Posterior cingulate gyrus (tissue), 11 donors: ENCODE measurements around the gene ZNF425.
"Not testable (repeated sequence)": the region's sequence is repeated elsewhere in the genome, so short reads cannot be mapped to it uniquely, and the experiment has no call there.

Experiments
- DNase-seq, 10 donors: peaks; one replicate each; pipeline versions ENCODE4 v3.0.0 to v3.0.0-alpha.2; 2020 to 2021; ENCODE audit warnings: mixed read lengths in 3 of 10
- intact Hi-C: fragments of 100-400 bp; cut with DNase I; formaldehyde crosslinking; loops from one replicate; pipeline ENCODE4 v1.15.1; 2023

The ZNF425 gene

DNA sequence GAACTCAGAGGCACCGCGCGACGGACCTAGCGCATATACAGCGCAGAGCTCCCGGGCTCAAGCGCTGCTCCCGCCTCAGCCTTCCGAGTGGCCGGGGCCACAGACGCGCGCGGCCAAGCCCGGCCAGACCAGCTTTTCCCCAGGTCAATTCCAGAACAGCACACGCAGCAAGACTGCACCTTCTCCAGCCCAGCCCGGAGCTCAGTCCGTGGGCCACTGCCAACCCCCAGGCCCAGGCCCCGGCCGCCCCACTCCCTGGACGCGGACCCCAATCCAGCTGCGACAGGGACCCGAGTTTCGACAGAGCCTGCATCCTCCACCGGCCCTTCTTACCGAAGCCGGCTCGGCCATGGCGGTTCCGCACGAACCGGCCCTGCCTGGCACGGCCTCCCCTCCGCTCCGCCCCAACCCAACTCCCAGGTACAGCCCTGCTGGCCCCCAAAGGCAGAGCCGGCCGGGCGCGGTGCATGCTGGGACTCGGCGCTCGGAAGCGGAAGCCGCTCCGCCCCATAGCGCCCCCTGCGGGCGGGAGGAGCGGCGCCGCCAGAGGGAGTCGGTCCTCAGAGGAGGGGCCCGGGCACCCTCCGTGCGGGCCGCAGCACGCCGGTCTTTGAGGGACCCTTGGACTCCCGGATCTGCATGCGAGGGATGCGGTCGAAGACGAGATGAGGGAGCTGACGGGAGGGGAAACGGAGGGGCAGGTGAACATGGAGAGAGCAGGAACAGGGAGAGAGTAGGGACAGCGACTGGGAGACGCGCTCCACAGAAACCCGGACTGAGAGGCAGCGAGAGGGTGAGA, at the start of gene ZNF425:
Gene ZNF425 (minus strand): TSS at position 462 of the 799 bp plus-strand sequence. CDS start 111 bp downstream, at position 351.
- intact Hi-C loops: loop anchor here (1.0 to 2.0 kb wide), 2 partner anchors 21 to 35 kb away; partner anchors contain the start of genes ZNF398 and ZNF786
- peak; percentile 83 to 98 (median 88) for DNase-seq

DNA sequence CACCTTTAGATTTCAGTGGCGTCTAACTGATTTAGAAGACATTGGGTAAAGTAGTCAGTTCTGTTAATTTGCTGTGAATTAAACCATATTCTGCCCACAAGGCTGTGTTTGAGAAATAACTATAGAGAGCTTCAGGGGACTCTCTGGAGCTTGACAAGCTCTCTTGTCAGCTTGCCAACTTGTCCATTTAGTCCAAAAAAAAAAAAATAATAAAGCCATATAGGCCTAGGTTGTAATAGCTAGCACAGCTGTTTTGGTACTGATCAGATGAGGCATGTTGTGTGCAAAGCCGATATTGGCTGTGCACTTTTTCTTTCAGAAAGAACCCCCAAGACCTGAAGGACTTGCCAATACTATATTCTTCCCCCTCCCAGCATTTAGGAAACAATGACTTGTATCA, 49.0 kb upstream of the ZNF425 start:
- no peak for DNase-seq

DNA sequence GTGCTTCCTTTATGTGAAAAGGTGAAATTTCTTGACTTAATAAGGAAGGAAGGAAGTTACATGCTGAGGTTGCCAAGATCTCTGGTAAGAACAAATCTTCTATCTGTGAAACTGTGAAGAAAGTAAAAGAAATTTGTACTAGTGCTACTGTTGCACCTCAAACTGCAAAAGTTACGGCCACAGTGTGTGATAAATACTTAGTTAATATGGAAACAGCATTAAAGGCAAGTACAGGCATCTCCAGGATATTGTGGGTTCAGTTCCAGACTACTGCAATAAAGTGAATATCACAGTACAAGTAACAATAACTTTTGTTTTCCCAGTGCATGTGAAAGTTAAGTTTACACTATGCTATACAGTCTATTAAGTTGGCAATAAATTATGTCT, 46.4 kb upstream of the ZNF425 start:
- DNase-seq: no peak
- intact Hi-C loops: no loop called here

More for the DNA sequence above, 49.0 kb upstream of the ZNF425 start:
- intact Hi-C loops: no loop called here

- intact Hi-C loops: no loop called here
Observed at GRCh38 chr7:149171892-149172533, 45.9 kb upstream of the ZNF425 start.

GRCh38 chr7:149166630-149167352, 40.7 kb upstream of the ZNF425 start:
- DNase-seq: no peak

More at GRCh38 chr7:149171892-149172533, 45.9 kb upstream of the ZNF425 start:
- DNase-seq: no peak

DNA sequence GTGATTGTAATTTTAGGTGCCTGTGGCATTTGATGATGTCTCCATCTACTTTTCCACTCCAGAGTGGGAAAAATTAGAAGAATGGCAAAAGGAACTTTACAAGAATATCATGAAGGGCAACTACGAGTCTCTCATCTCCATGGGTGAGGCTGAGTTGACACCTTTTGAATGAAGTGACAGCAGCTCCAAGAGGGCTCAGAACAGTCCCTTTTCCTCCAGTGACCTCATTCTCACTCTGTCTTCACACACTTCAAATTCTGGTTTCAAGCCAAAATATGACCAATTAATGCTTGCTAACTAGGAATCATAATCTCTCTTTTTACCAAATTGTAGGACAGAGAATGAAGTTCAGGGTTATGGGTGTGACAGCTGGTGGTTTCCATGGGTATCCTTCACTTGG, 40.0 kb upstream of the ZNF425 start:
- intact Hi-C loops: no loop called here
- DNase-seq: no peak

More at GRCh38 chr7:149166630-149167352, 40.7 kb upstream of the ZNF425 start:
- intact Hi-C loops: no loop called here

DNA sequence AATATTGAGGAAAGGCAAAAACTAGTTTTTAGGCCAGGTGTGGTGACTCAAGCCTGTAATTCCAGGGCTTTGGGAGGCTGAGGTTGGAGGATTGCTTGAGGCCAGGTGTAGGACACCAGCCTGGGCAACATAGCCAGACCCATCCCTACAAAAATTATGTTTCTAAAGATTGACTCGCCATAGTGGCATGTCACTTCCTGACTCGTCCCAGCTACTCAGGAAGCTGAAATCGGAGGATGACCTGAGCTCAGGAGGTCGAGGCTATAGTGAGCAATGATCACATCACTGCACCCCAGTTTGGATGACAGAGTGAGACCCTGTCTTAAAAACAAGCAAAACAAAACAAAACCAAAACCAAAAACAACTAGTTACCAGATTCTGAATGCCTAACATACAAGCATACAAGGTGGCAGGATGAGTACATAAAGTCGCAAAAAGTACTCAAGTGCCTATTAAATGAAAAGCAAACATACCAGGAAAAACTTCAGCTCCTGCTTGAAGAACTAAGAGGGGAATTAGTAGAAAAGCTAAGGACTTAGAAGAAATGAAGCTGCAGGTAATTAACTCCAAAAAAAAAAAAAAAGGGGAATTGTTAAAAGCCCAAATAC, 35.2 kb upstream of the ZNF425 start:
- no peak for DNase-seq
- intact Hi-C loops: no loop called here

- no peak for DNase-seq
- intact Hi-C loops: no loop called here
Observed at GRCh38 chr7:149156898-149157297, 30.8 kb upstream of the ZNF425 start.

GRCh38 chr7:149154056-149154455, 27.9 kb upstream of the ZNF425 start:
- intact Hi-C loops: no loop called here
- DNase-seq: no peak

DNA sequence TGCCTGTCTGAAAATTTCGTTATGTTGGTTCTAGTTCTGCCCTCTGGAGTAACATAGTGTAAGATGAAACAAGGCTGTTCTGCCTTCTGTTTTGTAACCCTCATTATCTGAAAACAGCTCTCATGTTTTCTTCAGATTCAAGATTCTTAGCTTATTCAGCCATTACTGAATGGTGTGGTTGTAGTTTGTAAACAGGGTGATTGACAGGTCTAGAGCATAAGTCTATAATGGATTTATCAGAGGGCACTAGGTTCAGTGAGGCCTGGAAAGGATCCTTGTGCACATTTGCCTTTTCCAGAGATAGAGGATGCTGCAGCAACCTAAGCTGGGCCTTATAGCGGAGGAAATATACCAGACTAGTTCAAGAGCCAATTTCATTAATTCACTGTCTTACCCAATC, 27.2 kb upstream of the ZNF425 start:
- no peak for DNase-seq
- intact Hi-C loops: no loop called here

DNA sequence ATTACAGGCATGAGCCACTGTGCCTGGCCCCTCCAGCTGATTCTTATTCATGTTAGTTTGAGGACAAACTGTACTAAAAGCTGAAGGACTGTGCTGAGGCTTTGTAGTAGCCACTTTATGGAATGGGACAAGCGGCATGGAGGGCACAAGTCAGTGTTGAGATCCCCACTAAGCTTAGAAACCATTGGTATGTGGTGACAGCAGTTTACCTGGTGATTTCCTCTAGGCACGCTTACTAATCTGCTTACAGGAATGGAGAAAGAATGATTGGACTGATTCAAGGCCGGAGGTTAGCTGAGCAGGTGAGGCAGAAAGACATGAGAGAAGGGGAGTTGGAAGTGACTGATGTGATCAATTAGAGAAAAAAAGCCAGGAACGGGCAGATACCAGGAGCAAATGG, 24.9 kb upstream of the ZNF425 start:
- no peak for DNase-seq
- intact Hi-C loops: no loop called here

GRCh38 chr7:149147752-149148653, 21.9 kb upstream of the ZNF425 start:
- peak; percentile 32 to 93 (median 60) for DNase-seq
- intact Hi-C loops: loop anchor here (1.0 to 5.0 kb wide), 2 partner anchors 22 to 89 kb away; partner anchors contain the start of genes ZNF212 and ZNF425

- peak; percentile 56 to 96 (median 70) for DNase-seq
- intact Hi-C loops: loop anchor here (1.0 to 5.0 kb wide), 2 partner anchors 21 to 90 kb away; partner anchors contain the start of genes ZNF212 and ZNF425
Observed at GRCh38 chr7:149147072-149147751, 21.1 kb upstream of the ZNF425 start, which contains the start of gene ZNF398. Gene ZNF398, plus strand, starts transcription at chr7:149147453. Its CDS starts 290 bp downstream, at chr7:149147743.

GRCh38 chr7:149145031-149145845, 19.1 kb upstream of the ZNF425 start:
- DNase-seq: no peak
- intact Hi-C loops: loop anchor here (5.0 kb wide), 1 partner anchor 92 kb away; the partner anchor contains the start of gene ZNF212

DNA sequence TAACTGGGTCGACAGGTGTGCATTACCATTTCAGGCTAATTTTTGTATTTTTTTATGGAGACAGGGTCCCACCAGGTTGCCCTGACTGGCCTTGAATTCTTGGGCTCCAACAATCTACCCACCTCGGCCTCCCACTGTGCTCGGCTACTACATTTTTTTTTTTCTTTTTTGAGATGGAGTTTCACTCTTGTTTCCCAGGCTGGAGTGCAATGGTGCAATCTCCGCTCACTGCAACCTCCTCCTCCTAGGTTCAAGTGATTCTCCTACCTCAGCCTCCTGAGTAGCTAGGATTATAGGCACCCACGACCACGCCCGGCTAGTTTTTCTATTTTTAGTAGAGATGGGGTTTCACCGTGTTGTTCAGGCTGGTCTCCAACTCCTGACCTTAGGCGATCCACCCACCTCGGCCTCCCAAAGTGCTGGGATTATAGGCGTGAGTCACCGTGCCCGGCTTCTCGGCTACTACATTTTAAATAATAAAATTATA, 18.4 kb upstream of the ZNF425 start:
- intact Hi-C loops: not testable (repeated sequence)

DNA sequence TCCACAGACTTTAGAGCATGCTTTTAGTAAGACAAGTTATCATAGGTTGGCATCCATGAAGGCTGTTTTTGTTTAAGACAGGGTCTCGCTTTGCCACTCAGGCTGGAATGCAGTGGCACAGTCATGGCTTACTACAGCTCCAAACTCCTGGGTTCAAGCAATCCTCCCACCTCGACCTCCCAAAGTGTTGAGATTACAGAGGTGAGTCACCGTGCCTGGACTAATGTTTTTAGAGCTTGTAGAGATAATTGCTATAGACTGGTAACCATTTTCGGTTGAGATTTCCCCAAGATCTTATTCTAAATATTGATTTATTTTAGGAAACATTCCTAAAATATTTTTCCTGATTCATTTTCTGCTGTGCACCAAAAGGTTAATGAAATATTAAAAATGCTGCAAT, 15.8 kb upstream of the ZNF425 start:
- intact Hi-C loops: no loop called here
- no peak for DNase-seq

More for the DNA sequence above, 18.4 kb upstream of the ZNF425 start:
- not testable (repeated sequence) for DNase-seq

GRCh38 chr7:149140831-149141230, 14.7 kb upstream of the ZNF425 start:
- intact Hi-C loops: no loop called here
- DNase-seq: no peak

DNA sequence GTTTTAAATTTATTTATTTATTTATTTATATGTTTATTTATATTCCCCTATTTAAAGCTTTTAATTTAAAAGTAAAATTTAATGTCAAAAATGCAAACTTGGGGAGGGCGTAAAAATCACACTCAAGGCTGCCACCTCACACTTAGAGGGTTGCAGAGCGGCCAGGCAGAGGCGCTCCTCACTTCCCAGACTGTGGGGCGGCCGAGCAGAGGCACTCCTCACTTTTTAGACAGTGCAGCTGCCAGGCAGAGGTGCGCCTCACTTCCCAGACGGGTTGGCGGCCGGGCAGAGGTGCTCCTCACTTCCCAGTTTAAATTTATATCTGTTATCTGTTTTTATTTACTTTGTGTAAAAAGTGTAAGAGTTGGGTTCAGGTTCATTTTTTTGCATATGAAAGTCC, 10.0 kb upstream of the ZNF425 start:
- intact Hi-C loops: no loop called here
- DNase-seq: peak in 1 of 10 donors; percentile 69
